Activated CD4-positive, alpha-beta T cell treated with anti-CD3 and anti-CD28 coated beads, Interleukin-2, amount 10 ng/mL, durations not matched to agents 24 days and 14 days (primary cell): ENCODE measurements around the gene LRRC3C. TPM values are rescaled to one million over a fixed set of nuclear protein-coding genes. Genes with fewer than 3 reads are reported as not detected.
"Not testable (repeated sequence)": the region's sequence is repeated elsewhere in the genome, so short reads cannot be mapped to it uniquely, and the experiment has no call there.

ENCODE experiments used
- DNase-seq: peaks from one replicate; pipeline ENCODE4 v3.0.0; 2022
- H3K27ac Mint-ChIP-seq: one replicate; pipeline ENCODE4 v1.8.0; 2022; ENCODE audit warnings: mild to moderate bottlenecking, mixed read lengths
- H3K27me3 Mint-ChIP-seq: one replicate; pipeline ENCODE4 v1.8.0; 2022; ENCODE audit warnings: mixed read lengths
- H3K36me3 Mint-ChIP-seq: one replicate; pipeline ENCODE4 v1.8.0; 2022; ENCODE audit warnings: low read depth, mild to moderate bottlenecking, mixed read lengths
- H3K4me1 Mint-ChIP-seq: one replicate; pipeline ENCODE4 v1.8.0; 2021; ENCODE audit warnings: mixed read lengths
- H3K4me3 Mint-ChIP-seq: one replicate; pipeline ENCODE4 v1.8.0; 2022; ENCODE audit warnings: mild to moderate bottlenecking, moderate library complexity, mixed read lengths
- H3K9me3 Mint-ChIP-seq: one replicate; pipeline ENCODE4 v1.8.0; 2021; ENCODE audit warnings: mixed read lengths
- intact Hi-C: fragments of 100-400 bp; cut with micrococcal nuclease; formaldehyde crosslinking; loops from one replicate; pipeline ENCODE4 v1.15.1; 2023
- total RNA-seq: library from RNA; stranded (reverse); gene quantifications from 2 replicates; pipeline ENCODE4 v1.2.3, GENCODE V29; 2022

The LRRC3C gene
- not detected in 2 replicates for total RNA-seq

GRCh38 chr17:39927101-39927928 is at the start of gene LRRC3C, which contains the start of gene ORMDL3:
TSS of gene LRRC3C (plus strand) at chr17:39927732. CDS start at chr17:39941524, 13,792 bp downstream.
TSS of gene ORMDL3 (minus strand) at chr17:39927601. CDS start at chr17:39924203, 3,398 bp downstream.
- Mint-ChIP-seq H3K36me3 (peaks cover 19% of the 10 kb centered on the region), H3K27ac (peak within 1 kb of the TSS; percentile 80), H3K27me3 (no peaks in the 10 kb centered on the region), H3K4me1 (peaks cover 47% of the 10 kb centered on the region), H3K4me3 (peak within 1 kb of the TSS; percentile 88), H3K9me3 (no peaks in the 10 kb centered on the region)
- intact Hi-C loops: loop anchor here (1.0 to 10.0 kb wide), 8 partner anchors 13 to 290 kb away; partner anchors contain the start of genes PGAP3, PSMD3 and STARD3
- peak; percentile 98 for DNase-seq

- peaks cover 21% of the 10 kb centered on the region for H3K27me3 Mint-ChIP-seq
- H3K4me1 Mint-ChIP-seq, H3K9me3 Mint-ChIP-seq, DNase-seq, H3K36me3 Mint-ChIP-seq, intact Hi-C loops, H3K4me3 Mint-ChIP-seq, H3K27ac Mint-ChIP-seq: not testable (repeated sequence)
These were observed 41.4 kb upstream of the LRRC3C start for GRCh38 chr17:39886102-39886501.

- no peaks in the 10 kb centered on the region for H3K9me3 Mint-ChIP-seq
- no peaks in the 10 kb centered on the region for H3K36me3 Mint-ChIP-seq
- intact Hi-C loops: no loop called here
- H3K4me3 Mint-ChIP-seq: no peak overlapping the region
- no peak overlapping the region for H3K27ac Mint-ChIP-seq
- no peaks in the 10 kb centered on the region for H3K4me1 Mint-ChIP-seq
- H3K27me3 Mint-ChIP-seq: peaks cover 24% of the 10 kb centered on the region
- no peak for DNase-seq
These were observed 40.5 kb upstream of the LRRC3C start for GRCh38 chr17:39887078-39887477.

- no peaks in the 10 kb centered on the region for H3K36me3 Mint-ChIP-seq
- intact Hi-C loops: no loop called here
These were observed 38.3 kb upstream of the LRRC3C start for GRCh38 chr17:39889200-39889599.

GRCh38 chr17:39894681-39895376 is 32.7 kb upstream of the LRRC3C start:
- H3K27me3 Mint-ChIP-seq: peaks cover 7% of the 10 kb centered on the region
- intact Hi-C loops: no loop called here
- peak overlapping the region; percentile 12 for H3K27ac Mint-ChIP-seq
- no peak overlapping the region for H3K4me3 Mint-ChIP-seq
- DNase-seq: peak; percentile 44
- peaks cover 5% of the 10 kb centered on the region for H3K4me1 Mint-ChIP-seq
- peaks cover 8% of the 10 kb centered on the region for H3K36me3 Mint-ChIP-seq
- H3K9me3 Mint-ChIP-seq: no peaks in the 10 kb centered on the region

More at GRCh38 chr17:39889200-39889599, 38.3 kb upstream of the LRRC3C start:
- H3K27me3 Mint-ChIP-seq: peaks cover 24% of the 10 kb centered on the region
- H3K4me1 Mint-ChIP-seq: no peaks in the 10 kb centered on the region
- no peak overlapping the region for H3K4me3 Mint-ChIP-seq
- no peak for DNase-seq
- H3K9me3 Mint-ChIP-seq: no peaks in the 10 kb centered on the region
- H3K27ac Mint-ChIP-seq: no peak overlapping the region

GRCh38 chr17:39898088-39898487 is 29.4 kb upstream of the LRRC3C start:
- intact Hi-C loops: no loop called here
- no peak for DNase-seq
- H3K27me3 Mint-ChIP-seq: no peaks in the 10 kb centered on the region

GRCh38 chr17:39899215-39899614 is 28.3 kb upstream of the LRRC3C start:
- intact Hi-C loops: no loop called here
- Mint-ChIP-seq H3K9me3 (no peaks in the 10 kb centered on the region), H3K27me3 (no peaks in the 10 kb centered on the region), H3K27ac (no peak overlapping the region), H3K36me3 (peaks cover 24% of the 10 kb centered on the region), H3K4me3 (no peak overlapping the region), H3K4me1 (peaks cover 15% of the 10 kb centered on the region)
- no peak for DNase-seq

More at GRCh38 chr17:39898088-39898487, 29.4 kb upstream of the LRRC3C start:
- Mint-ChIP-seq H3K36me3 (peaks cover 19% of the 10 kb centered on the region), H3K4me1 (peaks cover 8% of the 10 kb centered on the region), H3K27ac (no peak overlapping the region), H3K4me3 (no peak overlapping the region), H3K9me3 (no peaks in the 10 kb centered on the region)

GRCh38 chr17:39902027-39902426 is 25.5 kb upstream of the LRRC3C start:
- DNase-seq, H3K9me3 Mint-ChIP-seq, H3K27me3 Mint-ChIP-seq, H3K27ac Mint-ChIP-seq, H3K4me3 Mint-ChIP-seq: not testable (repeated sequence)
- H3K36me3 Mint-ChIP-seq: peaks cover 47% of the 10 kb centered on the region
- peaks cover 34% of the 10 kb centered on the region for H3K4me1 Mint-ChIP-seq
- intact Hi-C loops: loop anchor here (2.0 kb wide), 1 partner anchor 25 kb away; the partner anchor contains the start of genes LRRC3C and ORMDL3

GRCh38 chr17:39903158-39903884 is 24.2 kb upstream of the LRRC3C start:
- intact Hi-C loops: loop anchor here (2.0 kb wide), 1 partner anchor 23 kb away; the partner anchor contains the start of genes LRRC3C and ORMDL3
- H3K4me1 Mint-ChIP-seq: peaks cover 34% of the 10 kb centered on the region
- H3K36me3 Mint-ChIP-seq: peaks cover 54% of the 10 kb centered on the region
- H3K27me3 Mint-ChIP-seq: no peaks in the 10 kb centered on the region
- peak overlapping the region; percentile 66 for H3K27ac Mint-ChIP-seq
- H3K9me3 Mint-ChIP-seq: no peaks in the 10 kb centered on the region
- peak; percentile 84 for DNase-seq
- H3K4me3 Mint-ChIP-seq: peak overlapping the region; percentile 73

- H3K27ac Mint-ChIP-seq: peak overlapping the region; percentile 79
- intact Hi-C loops: no loop called here
- peaks cover 59% of the 10 kb centered on the region for H3K36me3 Mint-ChIP-seq
These were observed 22.6 kb upstream of the LRRC3C start for GRCh38 chr17:39904990-39905288.

GRCh38 chr17:39908789-39909352 is 18.7 kb upstream of the LRRC3C start:
- no peak for DNase-seq
- intact Hi-C loops: no loop called here
- no peaks in the 10 kb centered on the region for H3K27me3 Mint-ChIP-seq
- H3K27ac Mint-ChIP-seq: no peak overlapping the region
- H3K4me3 Mint-ChIP-seq: no peak overlapping the region
- H3K4me1 Mint-ChIP-seq: peaks cover 27% of the 10 kb centered on the region
- no peaks in the 10 kb centered on the region for H3K9me3 Mint-ChIP-seq
- H3K36me3 Mint-ChIP-seq: peaks cover 61% of the 10 kb centered on the region

More at GRCh38 chr17:39904990-39905288, 22.6 kb upstream of the LRRC3C start:
- Mint-ChIP-seq H3K9me3 (no peaks in the 10 kb centered on the region), H3K27me3 (no peaks in the 10 kb centered on the region), H3K4me3 (no peak overlapping the region), H3K4me1 (peaks cover 34% of the 10 kb centered on the region)
- no peak for DNase-seq

GRCh38 chr17:39913989-39914388 is 13.5 kb upstream of the LRRC3C start:
- peaks cover 22% of the 10 kb centered on the region for H3K4me1 Mint-ChIP-seq
- H3K4me3 Mint-ChIP-seq: no peak overlapping the region
- no peaks in the 10 kb centered on the region for H3K27me3 Mint-ChIP-seq
- no peaks in the 10 kb centered on the region for H3K9me3 Mint-ChIP-seq
- H3K36me3 Mint-ChIP-seq: peaks cover 62% of the 10 kb centered on the region
- intact Hi-C loops: no loop called here
- peak overlapping the region; percentile 59 for H3K27ac Mint-ChIP-seq
- no peak for DNase-seq

GRCh38 chr17:39915559-39915958 is 12.0 kb upstream of the LRRC3C start:
- DNase-seq: no peak
- no peak overlapping the region for H3K27ac Mint-ChIP-seq
- peaks cover 33% of the 10 kb centered on the region for H3K4me1 Mint-ChIP-seq
- no peaks in the 10 kb centered on the region for H3K9me3 Mint-ChIP-seq
- H3K36me3 Mint-ChIP-seq: peaks cover 58% of the 10 kb centered on the region
- intact Hi-C loops: no loop called here
- H3K27me3 Mint-ChIP-seq: no peaks in the 10 kb centered on the region
- H3K4me3 Mint-ChIP-seq: no peak overlapping the region
